GM23338 (cell line): ENCODE data around the gene DAO. TPM values are rescaled to one million over a fixed set of nuclear protein-coding genes. Genes with fewer than 3 reads are reported as not detected.

Source experiments
- ATAC-seq: fragments of 200-7000 bp; cut with Tn5 transposase; 3 replicates; pipeline ENCODE4 v1.9.1; 2020
- DNase-seq: peaks from one replicate; pipeline ENCODE4 v3.0.0-alpha.2; 2015; ENCODE audit warnings: low spot score
- H2AFZ ChIP-seq: fragments of 200-600 bp; sonication (generic); 2 replicates; pipeline ENCODE4 v1.8.0; 2016; ENCODE audit warnings: antibody characterized with exemption, mild to moderate bottlenecking, moderate library complexity
- H3F3A ChIP-seq: fragments of 200-600 bp; sonication (generic); replicated peaks from 2 replicates; pipeline ENCODE4 v1.8.0; 2017; ENCODE audit warnings: antibody characterized with exemption, mixed run types, low read depth
- H3K27ac ChIP-seq: fragments of 200-600 bp; sonication (generic); 2 replicates; pipeline ENCODE4 v1.6.1; 2016; ENCODE audit warnings: low read depth
- H3K27me3 ChIP-seq: fragments of 200-600 bp; sonication (generic); 2 replicates; pipeline ENCODE4 v1.8.0; 2016; ENCODE audit warnings: mild to moderate bottlenecking, mixed run types, moderate library complexity; ENCODE audit not compliant: insufficient read depth
- H3K36me3 ChIP-seq: fragments of 200-600 bp; sonication (generic); 2 replicates; pipeline ENCODE4 v1.8.0; 2016; ENCODE audit warnings: mild to moderate bottlenecking; ENCODE audit not compliant: insufficient read depth
- H3K4me1 ChIP-seq: fragments of 200-600 bp; sonication (generic); 2 replicates; pipeline ENCODE4 v1.8.0; 2016; ENCODE audit warnings: mild to moderate bottlenecking, moderate library complexity; ENCODE audit not compliant: insufficient read depth
- H3K4me2 ChIP-seq: fragments of 200-600 bp; sonication (generic); 2 replicates; pipeline ENCODE4 v1.7.1; 2017; ENCODE audit warnings: mixed run types
- H3K4me3 ChIP-seq: fragments of 200-600 bp; sonication (generic); 2 replicates; pipeline ENCODE4 v1.6.1; 2016; ENCODE audit warnings: mixed run types
- H3K79me2 ChIP-seq: fragments of 200-600 bp; sonication (generic); replicated peaks from 2 replicates; pipeline ENCODE4 v1.8.0; 2017; ENCODE audit warnings: mild to moderate bottlenecking; ENCODE audit not compliant: insufficient read depth
- H3K9me2 ChIP-seq: fragments of 200-600 bp; sonication (generic); 2 replicates; pipeline ENCODE4 v1.8.0; 2017; ENCODE audit not compliant: insufficient read depth
- H4K20me1 ChIP-seq: fragments of 200-600 bp; sonication (generic); replicated peaks from 2 replicates; pipeline ENCODE4 v1.8.0; 2017; ENCODE audit warnings: mild to moderate bottlenecking; ENCODE audit not compliant: insufficient read depth
- H3K27ac Mint-ChIP-seq: 2 replicates; pipeline ENCODE4 v1.8.0; 2020; ENCODE audit warnings: inconsistent platforms, mild to moderate bottlenecking, moderate library complexity, mixed read lengths
- H3K27me3 Mint-ChIP-seq: 3 replicates; pipeline ENCODE4 v1.8.0; 2022; ENCODE audit warnings: low read depth, mild to moderate bottlenecking, moderate library complexity, mixed read lengths, inconsistent platforms; ENCODE audit not compliant: insufficient read depth, poor library complexity
- H3K36me3 Mint-ChIP-seq: 3 replicates; pipeline ENCODE4 v1.8.0; 2021; ENCODE audit warnings: low read depth, mild to moderate bottlenecking, inconsistent platforms, moderate library complexity, mixed read lengths
- H3K4me1 Mint-ChIP-seq: 3 replicates; pipeline ENCODE4 v1.8.0; 2020; ENCODE audit warnings: mild to moderate bottlenecking, inconsistent platforms, mixed read lengths
- H3K4me3 Mint-ChIP-seq: 3 replicates; pipeline ENCODE4 v1.8.0; 2021; ENCODE audit warnings: moderate library complexity, mild to moderate bottlenecking, inconsistent platforms, mixed read lengths
- H3K9me3 Mint-ChIP-seq: 3 replicates; pipeline ENCODE4 v1.8.0; 2020; ENCODE audit warnings: moderate library complexity, mild to moderate bottlenecking, inconsistent platforms, mixed read lengths
- CREB1 ChIP-seq: fragments of 250-450 bp; sonication (Bioruptor Pico); IDR thresholded peaks from 2 replicates; pipeline ENCODE4 v1.5.0; 2020; ENCODE audit warnings: low read depth, mild to moderate bottlenecking, moderate library complexity
- EZH2 ChIP-seq: fragments of 200-600 bp; sonication (generic); IDR thresholded peaks from one replicate; pipeline ENCODE4 v1.8.0; 2017; ENCODE audit warnings: antibody characterized with exemption, mild to moderate bottlenecking, low read depth; ENCODE audit not compliant: unreplicated experiment
- EZH2phosphoT487 ChIP-seq: fragments of 200-600 bp; sonication (generic); IDR thresholded peaks from one replicate; pipeline ENCODE4 v1.8.1; 2018; ENCODE audit warnings: antibody characterized with exemption; ENCODE audit not compliant: unreplicated experiment
- NANOG ChIP-seq: IDR thresholded peaks from 2 replicates; pipeline ENCODE4 v1.6.1; 2016; ENCODE audit warnings: antibody characterized with exemption, borderline replicate concordance
- POLR2AphosphoS5 ChIP-seq: IDR thresholded peaks from 2 replicates; pipeline ENCODE4 v1.6.1; 2016; ENCODE audit warnings: antibody characterized with exemption, low read depth
- REST ChIP-seq: IDR thresholded peaks from one replicate; pipeline ENCODE4 v1.6.1; 2018; ENCODE audit warnings: antibody characterized with exemption; ENCODE audit not compliant: unreplicated experiment
- STAT1 ChIP-seq: IDR thresholded peaks from one replicate; pipeline ENCODE4 v1.6.1; 2016; ENCODE audit warnings: antibody characterized with exemption; ENCODE audit not compliant: unreplicated experiment
- ZNF114 ChIP-seq: fragments of 250-450 bp; sonication (Bioruptor Pico); IDR thresholded peaks from 2 replicates; pipeline ENCODE4 v1.5.0; 2020; ENCODE audit warnings: mild to moderate bottlenecking, moderate library complexity
- ZNF331 ChIP-seq: fragments of 250-450 bp; sonication (Bioruptor Pico); IDR thresholded peaks from 2 replicates; pipeline ENCODE4 v1.5.0; 2020; ENCODE audit warnings: low read depth, mild to moderate bottlenecking, moderate library complexity
- polyA plus RNA-seq: library from polyadenylated mRNA; unstranded; fragments of >200 nt; fragmentation: Nextera tagmentation; extraction: Ambion mirVana; gene quantifications from 2 replicates; pipeline ENCODE4 v1.2.1, GENCODE V29; 2016
- total RNA-seq: library from RNA; depleted of rRNA; stranded (reverse); fragments of >200 nt; shearing (Covaris generic); gene quantifications from 2 replicates; pipeline ENCODE4 v1.2.3, GENCODE V29; 2014
- TF ChIP-seq, protein P1 (sequence below): IDR thresholded peaks from 2 replicates; pipeline ENCODE4 v1.6.1; 2016; ENCODE audit warnings: antibody characterized with exemption
- TF ChIP-seq, protein P2 (sequence below), 2 experiments: fragments of 200-600 bp in 1 of 2; sonication (generic) in 1 of 2; conservative IDR thresholded peaks; 2 replicates each; pipeline versions ENCODE4 v1.5.1 to v1.6.1; 2016 to 2017; ENCODE audit warnings: antibody characterized with exemption in 2 of 2, low read depth in 2 of 2, mild to moderate bottlenecking in 2 of 2, moderate library complexity in 1 of 2

The DAO gene
- total and polyA plus RNA-seq, 2 experiments from 2014 or later: not detected

GRCh38 chr12:108933949-108934348 is 54.1 kb downstream of the DAO start (continued):
- no peak for TF ChIP-seq ZNF114
- TF ChIP-seq, protein P1, sequence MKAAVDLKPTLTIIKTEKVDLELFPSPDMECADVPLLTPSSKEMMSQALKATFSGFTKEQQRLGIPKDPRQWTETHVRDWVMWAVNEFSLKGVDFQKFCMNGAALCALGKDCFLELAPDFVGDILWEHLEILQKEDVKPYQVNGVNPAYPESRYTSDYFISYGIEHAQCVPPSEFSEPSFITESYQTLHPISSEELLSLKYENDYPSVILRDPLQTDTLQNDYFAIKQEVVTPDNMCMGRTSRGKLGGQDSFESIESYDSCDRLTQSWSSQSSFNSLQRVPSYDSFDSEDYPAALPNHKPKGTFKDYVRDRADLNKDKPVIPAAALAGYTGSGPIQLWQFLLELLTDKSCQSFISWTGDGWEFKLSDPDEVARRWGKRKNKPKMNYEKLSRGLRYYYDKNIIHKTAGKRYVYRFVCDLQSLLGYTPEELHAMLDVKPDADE: no peak
- TF ChIP-seq, protein P2, sequence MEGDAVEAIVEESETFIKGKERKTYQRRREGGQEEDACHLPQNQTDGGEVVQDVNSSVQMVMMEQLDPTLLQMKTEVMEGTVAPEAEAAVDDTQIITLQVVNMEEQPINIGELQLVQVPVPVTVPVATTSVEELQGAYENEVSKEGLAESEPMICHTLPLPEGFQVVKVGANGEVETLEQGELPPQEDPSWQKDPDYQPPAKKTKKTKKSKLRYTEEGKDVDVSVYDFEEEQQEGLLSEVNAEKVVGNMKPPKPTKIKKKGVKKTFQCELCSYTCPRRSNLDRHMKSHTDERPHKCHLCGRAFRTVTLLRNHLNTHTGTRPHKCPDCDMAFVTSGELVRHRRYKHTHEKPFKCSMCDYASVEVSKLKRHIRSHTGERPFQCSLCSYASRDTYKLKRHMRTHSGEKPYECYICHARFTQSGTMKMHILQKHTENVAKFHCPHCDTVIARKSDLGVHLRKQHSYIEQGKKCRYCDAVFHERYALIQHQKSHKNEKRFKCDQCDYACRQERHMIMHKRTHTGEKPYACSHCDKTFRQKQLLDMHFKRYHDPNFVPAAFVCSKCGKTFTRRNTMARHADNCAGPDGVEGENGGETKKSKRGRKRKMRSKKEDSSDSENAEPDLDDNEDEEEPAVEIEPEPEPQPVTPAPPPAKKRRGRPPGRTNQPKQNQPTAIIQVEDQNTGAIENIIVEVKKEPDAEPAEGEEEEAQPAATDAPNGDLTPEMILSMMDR (conservative IDR thresholded peaks at IDR 0.05; ENCODE audit: low read depth in 2 of 2): no peak
- TF ChIP-seq POLR2AphosphoS5: no peak
- no peak for TF ChIP-seq REST
- no peak for TF ChIP-seq ZNF331
- TF ChIP-seq NANOG: no peak
- TF ChIP-seq STAT1: no peak

- Mint-ChIP-seq H3K36me3 (no peaks in the 10 kb centered on the region), H3K27ac (no peak overlapping the region), H3K4me3 (no peak overlapping the region), H3K27me3 (peaks cover 5% of the 10 kb centered on the region), H3K4me1 (peaks cover 5% of the 10 kb centered on the region; the same call in 2 of the 3 replicates), H3K9me3 (no peaks in the 10 kb centered on the region)
- Histone ChIP-seq H3K27me3 (no peaks in the 10 kb centered on the region), H4K20me1 (no peaks in the 10 kb centered on the region), H3K36me3 (no peaks in the 10 kb centered on the region), H3K27ac (no peak overlapping the region), H3K79me2 (no peaks in the 10 kb centered on the region), H2AFZ (no peak overlapping the region), H3K4me1 (peaks cover 8% of the 10 kb centered on the region), H3K9me2 (0 out of 2 replicates have a peak, but pooled peaks cover 5% of the 10 kb centered on the region), H3K4me2 (no peak overlapping the region), H3K4me3 (no peak overlapping the region), H3F3A (no peaks in the 10 kb centered on the region)
- DNase-seq: no peak
- no peak for ATAC-seq
- TF ChIP-seq ZNF331 (no peak), EZH2 (no peak), ZNF114 (no peak), POLR2AphosphoS5 (no peak), NANOG (no peak), EZH2phosphoT487 (no peak), REST (no peak), CREB1 (CRISPR knock-in tag) (no peak), STAT1 (no peak)
- TF ChIP-seq, protein P1: no peak
- TF ChIP-seq, protein P2 (conservative IDR thresholded peaks at IDR 0.05; ENCODE audit: low read depth in 2 of 2): no peak
These were observed 55.4 kb downstream of the DAO start for GRCh38 chr12:108935159-108935763.
